H1 (cell line): ENCODE measurements around the gene ITGAV. TPM values are rescaled to one million over a fixed set of nuclear protein-coding genes. Genes with fewer than 3 reads are reported as not detected.

Experiments
- CTCF ChIA-PET: fragments of 300-600 bp; sonication (Branson Sonifier 250); formaldehyde crosslinking; loops from one replicate; lab custom pipeline; 2021; ENCODE audit not compliant: partially characterized antibody; lab: Charles Lee
- POLR2A ChIA-PET: fragments of 300-600 bp; sonication (Branson Sonifier 250); formaldehyde crosslinking; loops from one replicate; lab custom pipeline; 2021; ENCODE audit warnings: inconsistent platforms; ENCODE audit not compliant: partially characterized antibody; lab: Charles Lee
- DNase-seq, 2 experiments: peaks; one replicate each; pipeline versions ENCODE4 v3.0.0 to v3.0.0-alpha.2; 2010 to 2022; ENCODE audit warnings: low spot score in 2 of 2, low read depth in 1 of 2, mixed read lengths in 1 of 2
- FAIRE-seq: peaks from 2 replicates; lab custom pipeline; 2011; peaks lifted over from hg19 to GRCh38; lab: Jason Lieb, UNC
- H2AFZ ChIP-seq: 2 replicates; pipeline ENCODE4 v1.8.1; 2012; ENCODE audit warnings: low read length, inconsistent platforms
- H2AK5ac ChIP-seq: 2 replicates; pipeline ENCODE4 v1.6.1; 2013; ENCODE audit warnings: low read depth, low read length
- H2BK120ac ChIP-seq: replicated peaks from 2 replicates; pipeline ENCODE3; 2013; ENCODE audit warnings: low read depth, low read length, inconsistent platforms
- H2BK12ac ChIP-seq: 2 replicates; pipeline ENCODE4 v1.6.1; 2013; ENCODE audit warnings: low read depth, low read length
- H2BK15ac ChIP-seq: 2 replicates; pipeline ENCODE4 v1.6.1; 2013; ENCODE audit warnings: low read length
- H2BK20ac ChIP-seq: 2 replicates; pipeline ENCODE4 v1.6.1; 2013; ENCODE audit warnings: low read length
- H2BK5ac ChIP-seq: 2 replicates; pipeline ENCODE4 v1.6.1; 2013; ENCODE audit warnings: low read depth, low read length
- H3K14ac ChIP-seq: 2 replicates; pipeline ENCODE4 v1.6.1; 2013; ENCODE audit warnings: inconsistent platforms; ENCODE audit not compliant: insufficient read length
- H3K18ac ChIP-seq: 2 replicates; pipeline ENCODE4 v1.6.1; 2013; ENCODE audit warnings: low read length; ENCODE audit errors: extremely low read depth
- H3K23ac ChIP-seq: 2 replicates; pipeline ENCODE4 v1.6.1; 2013; ENCODE audit warnings: inconsistent platforms; ENCODE audit not compliant: insufficient read length
- H3K23me2 ChIP-seq: 2 replicates; pipeline ENCODE4 v1.6.1; 2013; ENCODE audit warnings: low read depth, low read length
- H3K27ac ChIP-seq: 2 replicates; pipeline ENCODE4 v1.6.1; 2011; ENCODE audit warnings: low read depth, low read length, inconsistent platforms
- H3K27me3 ChIP-seq, 4 experiments: replicated peaks in 1 of 4; 1 replicate in 1 of 4; 2 replicates in 3 of 4; pipeline versions ENCODE4 v1.6.1 to v1.8.1; 2011 to 2013; ENCODE audit warnings: low read length in 3 of 4, mild to moderate bottlenecking in 3 of 4, inconsistent platforms in 2 of 4, mixed read lengths in 2 of 4, moderate library complexity in 1 of 4; ENCODE audit not compliant: control insufficient read depth in 3 of 4, insufficient read depth in 3 of 4; ENCODE audit errors: extremely low read depth in 1 of 4
- H3K36me3 ChIP-seq, 4 experiments: 2 replicates each; pipeline versions ENCODE4 v1.6.1 to v1.8.1; 2011 to 2013; ENCODE audit warnings: mild to moderate bottlenecking in 4 of 4, low read length in 3 of 4, moderate library complexity in 2 of 4, control low read depth in 1 of 4, inconsistent platforms in 1 of 4; ENCODE audit not compliant: insufficient read depth in 4 of 4, control insufficient read depth in 2 of 4
- H3K4ac ChIP-seq: replicated peaks from 2 replicates; pipeline ENCODE3; 2013; ENCODE audit warnings: low read length, low read depth, mixed read lengths, inconsistent platforms; ENCODE audit not compliant: insufficient read length
- H3K4me1 ChIP-seq, 4 experiments: replicated peaks in 1 of 4; 1 replicate in 1 of 4; 2 replicates in 3 of 4; pipeline versions ENCODE4 v1.6.1 to v1.8.1; 2011 to 2013; ENCODE audit warnings: low read length in 3 of 4, inconsistent platforms in 2 of 4, mixed read lengths in 1 of 4; ENCODE audit not compliant: insufficient read depth in 4 of 4, control insufficient read depth in 3 of 4
- H3K4me2 ChIP-seq, 2 experiments: 2 replicates each; pipeline versions ENCODE4 v1.6.1 to v1.8.1; 2011 to 2013; ENCODE audit warnings: low read depth in 2 of 2, low read length in 2 of 2, control low read depth in 1 of 2, inconsistent platforms in 1 of 2, mild to moderate bottlenecking in 1 of 2; ENCODE audit not compliant: insufficient read depth in 1 of 2
- H3K4me3 ChIP-seq, 4 experiments: fragments of 200-600, 300-600 bp in 1 of 4; sonication (generic), shearing (Covaris generic), sonication (Bioruptor Twin) in 1 of 4; 2 replicates each; pipeline versions ENCODE4 v1.5.1 to v1.8.1; 2011 to 2016; ENCODE audit warnings: low read length in 4 of 4, low read depth in 3 of 4, control low read depth in 2 of 4, inconsistent platforms in 2 of 4, mild to moderate bottlenecking in 2 of 4, mixed read lengths in 1 of 4, moderate library complexity in 1 of 4; ENCODE audit not compliant: insufficient read depth in 2 of 4; ENCODE audit errors: extremely low read depth in 1 of 4
- H3K56ac ChIP-seq: replicated peaks from 2 replicates; pipeline ENCODE3; 2013; ENCODE audit warnings: low read depth, mild to moderate bottlenecking, mixed read lengths, low read length, inconsistent platforms; ENCODE audit not compliant: insufficient read length
- H3K79me1 ChIP-seq: 2 replicates; pipeline ENCODE4 v1.6.1; 2013; ENCODE audit warnings: low read depth, low read length, control low read depth
- H3K79me2 ChIP-seq, 2 experiments: 2 replicates each; pipeline versions ENCODE4 v1.6.1 to v1.8.1; 2012 to 2013; ENCODE audit warnings: low read length in 2 of 2, mild to moderate bottlenecking in 2 of 2, inconsistent platforms in 1 of 2; ENCODE audit not compliant: insufficient read depth in 2 of 2, control insufficient read depth in 1 of 2
- H3K9ac ChIP-seq, 4 experiments: replicated peaks in 1 of 4; 1 replicate in 1 of 4; 2 replicates in 3 of 4; pipeline versions ENCODE4 v1.6.1 to v1.8.1; 2011 to 2013; ENCODE audit warnings: low read depth in 3 of 4, low read length in 3 of 4, control low read depth in 2 of 4, mild to moderate bottlenecking in 2 of 4, moderate library complexity in 2 of 4, inconsistent platforms in 1 of 4; ENCODE audit errors: extremely low read depth in 1 of 4
- H3K9me3 ChIP-seq, 2 experiments: 2 replicates each; pipeline versions ENCODE4 v1.6.1 to v1.8.1; 2012 to 2013; ENCODE audit warnings: mild to moderate bottlenecking in 2 of 2, moderate library complexity in 2 of 2, control low read depth in 1 of 2, inconsistent platforms in 1 of 2, low read depth in 1 of 2, low read length in 1 of 2, mixed read lengths in 1 of 2; ENCODE audit not compliant: insufficient read depth in 2 of 2
- H4K20me1 ChIP-seq, 2 experiments: replicated peaks in 1 of 2; 2 replicates each; pipeline versions ENCODE3 to v1.8.1; 2011 to 2013; ENCODE audit warnings: inconsistent platforms in 2 of 2, low read length in 2 of 2, mild to moderate bottlenecking in 1 of 2; ENCODE audit not compliant: insufficient read depth in 2 of 2, control insufficient read depth in 1 of 2
- H4K5ac ChIP-seq: 2 replicates; pipeline ENCODE4 v1.6.1; 2013; ENCODE audit warnings: low read length, low read depth, mixed read lengths, inconsistent platforms; ENCODE audit not compliant: insufficient read length
- H4K8ac ChIP-seq: 2 replicates; pipeline ENCODE4 v1.8.0; 2013; ENCODE audit warnings: mild to moderate bottlenecking, moderate library complexity, low read length, inconsistent platforms; ENCODE audit not compliant: insufficient read depth; ENCODE audit errors: extremely low read depth
- H4K91ac ChIP-seq: replicated peaks from 2 replicates; pipeline ENCODE3; 2013; ENCODE audit warnings: low read length, mixed read lengths, inconsistent platforms; ENCODE audit not compliant: insufficient read length
- BACH1 ChIP-seq: IDR thresholded peaks from 2 replicates; pipeline ENCODE4 v1.6.1; 2012; ENCODE audit warnings: low read length, improper control_type of control experiment
- BRCA1 ChIP-seq: IDR thresholded peaks from 2 replicates; pipeline ENCODE4 v1.6.1; 2012; ENCODE audit warnings: low read depth, low read length, improper control_type of control experiment
- CTCF ChIP-seq, 3 experiments: IDR thresholded peaks; 1 replicate in 2 of 3; 2 replicates in 1 of 3; pipeline versions ENCODE4 v1.5.1 to v1.6.1; 2011; ENCODE audit warnings: low read length in 3 of 3, mild to moderate bottlenecking in 3 of 3, inconsistent platforms in 2 of 3, low read depth in 1 of 3, moderate library complexity in 1 of 3; ENCODE audit not compliant: insufficient read depth in 1 of 3; ENCODE audit errors: control extremely low read depth in 1 of 3
- EGR1 ChIP-seq: IDR thresholded peaks from 2 replicates; pipeline ENCODE4 v1.6.1; 2011; ENCODE audit warnings: low read depth, low read length, borderline replicate concordance
- GTF2F1 ChIP-seq: IDR thresholded peaks from 2 replicates; pipeline ENCODE4 v1.6.1; 2012; ENCODE audit warnings: low read depth, low read length, improper control_type of control experiment, borderline replicate concordance
- JUND ChIP-seq: IDR thresholded peaks from 2 replicates; pipeline ENCODE4 v1.6.1; 2011; ENCODE audit warnings: mild to moderate bottlenecking, improper control_type of control experiment, low read length
- MAFK ChIP-seq: IDR thresholded peaks from 2 replicates; pipeline ENCODE4 v1.6.1; 2012; ENCODE audit warnings: low read depth, mild to moderate bottlenecking, improper control_type of control experiment, low read length
- RFX5 ChIP-seq: IDR thresholded peaks from 2 replicates; pipeline ENCODE4 v1.6.1; 2011; ENCODE audit warnings: low read depth, low read length, improper control_type of control experiment, borderline replicate concordance
- RXRA ChIP-seq: IDR thresholded peaks from 2 replicates; pipeline ENCODE4 v1.6.1; 2011; ENCODE audit warnings: low read depth, mild to moderate bottlenecking, low read length, moderate library complexity; ENCODE audit not compliant: insufficient read depth
- SIRT6 ChIP-seq: IDR thresholded peaks from one replicate; pipeline ENCODE4 v1.7.1; 2012; ENCODE audit warnings: low read length, inconsistent platforms
- SIX5 ChIP-seq: IDR thresholded peaks from 2 replicates; pipeline ENCODE4 v1.6.1; 2011; ENCODE audit warnings: mild to moderate bottlenecking, low read depth, low read length
- SUZ12 ChIP-seq: fragments of 200-600 bp; sonication (generic); IDR thresholded peaks from 2 replicates; pipeline ENCODE4 v1.6.1; 2012; ENCODE audit warnings: mild to moderate bottlenecking, inconsistent platforms, low read length, moderate library complexity, mixed read lengths
- TAF1 ChIP-seq: IDR thresholded peaks from 2 replicates; pipeline ENCODE4 v1.6.1; 2011; ENCODE audit warnings: mild to moderate bottlenecking, low read depth, low read length
- TCF12 ChIP-seq: IDR thresholded peaks from 2 replicates; pipeline ENCODE4 v1.6.1; 2011; ENCODE audit warnings: low read depth, mild to moderate bottlenecking, low read length
- polyA plus RNA-seq, 7 experiments: library from polyadenylated mRNA; depleted of rRNA in 3 of 7; stranded (reverse) in 5 of 7; unstranded in 2 of 7; fragments of >200 nt in 5 of 7; fragments of 200-250 nt in 2 of 7; gene quantifications; 1 replicate in 5 of 7; 2 replicates in 1 of 7; 4 replicates in 1 of 7; pipeline versions ENCODE4 v1.2.1 to v1.2.3, GENCODE V29; 2011 to 2013; ENCODE audit warnings: missing spikeins in 2 of 7, mixed read lengths in 2 of 7
- total RNA-seq: library from RNA; stranded (reverse); fragmentation: NEBNext Ultra II Directional; extraction: Animal tissue kit (Norgen Biotek cat#: 25700); gene quantifications from 2 replicates; pipeline ENCODE4 v1.2.1, GENCODE V29; 2021

ITGAV gene
- total and polyA plus RNA-seq, 2 of the 8 experiments (the other 6 are each of a cell fraction or from before 2014, with no cell fraction given) = 11.7 to 42.4 TPM

DNA sequence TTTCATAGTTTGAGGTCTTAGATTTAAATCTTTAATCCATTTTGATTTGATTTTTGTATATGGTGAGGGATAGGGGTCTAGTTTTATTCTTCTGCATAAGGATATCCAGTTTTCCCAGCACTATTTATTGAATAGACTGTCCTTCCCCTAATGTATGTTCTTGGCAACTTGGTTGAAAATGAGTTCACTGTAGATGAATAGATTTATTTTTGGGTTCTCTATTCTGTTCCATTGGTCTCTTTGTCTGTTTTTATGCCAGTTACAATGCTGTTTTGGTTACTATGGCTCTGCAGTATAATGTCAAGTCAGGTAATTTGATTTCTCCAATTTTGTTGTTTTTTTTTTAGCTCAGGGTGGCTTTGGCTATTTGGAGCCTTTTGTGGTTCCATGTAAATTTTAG lies 109.9 kb downstream of the ITGAV start:
- no peaks in the 10 kb centered on the region for H3K36me3 ChIP-seq
- H2AK5ac ChIP-seq = no peak overlapping the region
- no peak for FAIRE-seq
- no peak overlapping the region for H3K23ac ChIP-seq
- no peaks in the 10 kb centered on the region for H4K20me1 ChIP-seq
- H3K14ac ChIP-seq = no peak overlapping the region
- no peak overlapping the region for H2AFZ ChIP-seq
- no peak overlapping the region for H4K8ac ChIP-seq
- no peak overlapping the region for H4K5ac ChIP-seq
- H3K27ac ChIP-seq = no peak overlapping the region
- POLR2A ChIA-PET = no interaction called here
- H3K79me1 ChIP-seq = no peaks in the 10 kb centered on the region
- 0 out of 4 replicates have a peak, but pooled peaks cover 0 to under 1% of the 10 kb centered on the region in 2 experiments for H3K9me3 ChIP-seq
- DNase-seq = no peak
- H3K4ac ChIP-seq = no peak overlapping the region
- no peak overlapping the region for H2BK120ac ChIP-seq
- H2BK12ac ChIP-seq = no peak overlapping the region
- H3K9ac ChIP-seq = no peak overlapping the region
- H2BK20ac ChIP-seq = no peak overlapping the region
- H3K4me2 ChIP-seq = no peak overlapping the region
- H3K56ac ChIP-seq = no peak overlapping the region
- H3K4me3 ChIP-seq = no peak overlapping the region
- H4K91ac ChIP-seq = no peak overlapping the region
- no peaks in the 10 kb centered on the region for H3K23me2 ChIP-seq
- H3K79me2 ChIP-seq = peaks cover 0 to 65% of the 10 kb centered on the region in 2 experiments; a peak in 3 of 4 replicates
- no peaks in the 10 kb centered on the region for H3K27me3 ChIP-seq
- CTCF ChIA-PET = no interaction called here
- H2BK5ac ChIP-seq = no peak overlapping the region
- H3K18ac ChIP-seq = no peak overlapping the region
- H3K4me1 ChIP-seq = peaks cover 0 to 3% (median 1%) of the 10 kb centered on the region in 4 experiments; a peak in 2 of 7 replicates
- no peak overlapping the region for H2BK15ac ChIP-seq
- no peak for TF ChIP-seq BACH1
- no peak for TF ChIP-seq RXRA
- TF ChIP-seq EGR1 = no peak
- TF ChIP-seq TCF12 = no peak
- TF ChIP-seq TAF1 = no peak
- no peak for TF ChIP-seq JUND
- TF ChIP-seq MAFK = no peak
- no peak for TF ChIP-seq SIRT6
- TF ChIP-seq BRCA1 = no peak
- no peak for TF ChIP-seq SIX5
- TF ChIP-seq GTF2F1 = no peak
- TF ChIP-seq SUZ12 = no peak
- no peak for TF ChIP-seq CTCF (IDR thresholded peaks at IDR 0.05; ENCODE audit: control extremely low read depth in 1 of 3, insufficient read depth in 1 of 3, low read depth in 1 of 3, low read length in 3 of 3)
- TF ChIP-seq RFX5 = no peak
